Adrenal gland (tissue), 5 donors: ENCODE measurements around the gene AGPS.

Experiments
- POLR2A ChIP-seq, 2 donors: fragments of 450-650 bp; IDR thresholded peaks; one replicate each; pipeline ENCODE4 v1.6.1; 2017; ENCODE audit warnings: antibody characterized with exemption in 2 of 2, mild to moderate bottlenecking in 2 of 2, moderate library complexity in 1 of 2
- TF ChIP-seq, protein P1 (sequence below), 6 experiments: fragments of 450-650 bp in 4 of 6; fragments of 200-600 bp in 2 of 6; sonication (generic) in 1 of 6; IDR thresholded peaks; 1 replicate in 5 of 6; 2 replicates in 1 of 6; pipeline versions ENCODE4 v1.5.1 to v1.8.0; 2016 to 2021; ENCODE audit warnings: antibody characterized with exemption in 6 of 6, mild to moderate bottlenecking in 2 of 6, moderate library complexity in 1 of 6
- donor health status: DM: no; HTN: no; CAD: no.

DNA sequence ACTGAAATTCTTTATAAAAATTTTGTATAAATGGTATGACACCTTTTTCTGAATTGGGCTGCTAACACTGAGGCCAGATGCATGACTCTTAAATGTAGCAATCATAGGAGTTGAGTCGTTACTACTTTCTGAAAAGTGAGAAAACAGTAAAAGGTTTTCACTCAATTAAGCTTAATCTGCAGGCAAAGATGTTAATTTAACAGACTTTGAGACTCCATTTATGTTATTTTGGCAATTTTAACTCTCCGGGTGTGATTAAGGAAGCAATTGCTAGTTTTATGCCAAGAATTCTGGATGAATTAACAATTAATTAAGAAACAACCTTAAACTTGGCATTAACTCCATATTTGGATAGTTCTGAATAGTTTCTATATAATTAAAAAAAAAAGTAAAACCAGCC, 104.3 kb downstream of the AGPS start:
- TF ChIP-seq, protein P1, sequence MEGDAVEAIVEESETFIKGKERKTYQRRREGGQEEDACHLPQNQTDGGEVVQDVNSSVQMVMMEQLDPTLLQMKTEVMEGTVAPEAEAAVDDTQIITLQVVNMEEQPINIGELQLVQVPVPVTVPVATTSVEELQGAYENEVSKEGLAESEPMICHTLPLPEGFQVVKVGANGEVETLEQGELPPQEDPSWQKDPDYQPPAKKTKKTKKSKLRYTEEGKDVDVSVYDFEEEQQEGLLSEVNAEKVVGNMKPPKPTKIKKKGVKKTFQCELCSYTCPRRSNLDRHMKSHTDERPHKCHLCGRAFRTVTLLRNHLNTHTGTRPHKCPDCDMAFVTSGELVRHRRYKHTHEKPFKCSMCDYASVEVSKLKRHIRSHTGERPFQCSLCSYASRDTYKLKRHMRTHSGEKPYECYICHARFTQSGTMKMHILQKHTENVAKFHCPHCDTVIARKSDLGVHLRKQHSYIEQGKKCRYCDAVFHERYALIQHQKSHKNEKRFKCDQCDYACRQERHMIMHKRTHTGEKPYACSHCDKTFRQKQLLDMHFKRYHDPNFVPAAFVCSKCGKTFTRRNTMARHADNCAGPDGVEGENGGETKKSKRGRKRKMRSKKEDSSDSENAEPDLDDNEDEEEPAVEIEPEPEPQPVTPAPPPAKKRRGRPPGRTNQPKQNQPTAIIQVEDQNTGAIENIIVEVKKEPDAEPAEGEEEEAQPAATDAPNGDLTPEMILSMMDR (IDR thresholded peaks at IDR 0.05): no peak
- no peak for TF ChIP-seq POLR2A (IDR thresholded peaks at IDR 0.05)
